ENCODE results near the gene ABCB6.

DNA sequence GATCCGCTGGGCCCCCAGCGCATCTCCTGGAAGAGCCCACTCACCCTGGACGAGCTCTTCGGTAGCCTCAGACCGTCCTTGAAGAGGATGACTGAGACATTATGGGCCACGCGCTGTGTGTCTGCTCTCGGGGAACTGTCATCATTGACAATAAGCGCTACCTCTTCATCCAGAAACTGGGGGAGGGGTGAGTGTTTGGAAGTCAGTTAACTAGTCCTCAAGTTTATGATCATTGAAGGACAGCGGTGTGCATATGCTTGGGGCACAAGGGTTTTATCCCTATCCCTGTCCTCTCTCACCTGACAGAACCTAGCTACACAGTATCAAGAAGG lies 27.1 kb upstream of the ABCB6 start:
- TF ChIP-seq EZH2 (IDR thresholded peaks at IDR 0.05; ENCODE audit: borderline replicate concordance, low read depth, low read length, severe bottlenecking) = no peak
- TF ChIP-seq, protein P1, sequence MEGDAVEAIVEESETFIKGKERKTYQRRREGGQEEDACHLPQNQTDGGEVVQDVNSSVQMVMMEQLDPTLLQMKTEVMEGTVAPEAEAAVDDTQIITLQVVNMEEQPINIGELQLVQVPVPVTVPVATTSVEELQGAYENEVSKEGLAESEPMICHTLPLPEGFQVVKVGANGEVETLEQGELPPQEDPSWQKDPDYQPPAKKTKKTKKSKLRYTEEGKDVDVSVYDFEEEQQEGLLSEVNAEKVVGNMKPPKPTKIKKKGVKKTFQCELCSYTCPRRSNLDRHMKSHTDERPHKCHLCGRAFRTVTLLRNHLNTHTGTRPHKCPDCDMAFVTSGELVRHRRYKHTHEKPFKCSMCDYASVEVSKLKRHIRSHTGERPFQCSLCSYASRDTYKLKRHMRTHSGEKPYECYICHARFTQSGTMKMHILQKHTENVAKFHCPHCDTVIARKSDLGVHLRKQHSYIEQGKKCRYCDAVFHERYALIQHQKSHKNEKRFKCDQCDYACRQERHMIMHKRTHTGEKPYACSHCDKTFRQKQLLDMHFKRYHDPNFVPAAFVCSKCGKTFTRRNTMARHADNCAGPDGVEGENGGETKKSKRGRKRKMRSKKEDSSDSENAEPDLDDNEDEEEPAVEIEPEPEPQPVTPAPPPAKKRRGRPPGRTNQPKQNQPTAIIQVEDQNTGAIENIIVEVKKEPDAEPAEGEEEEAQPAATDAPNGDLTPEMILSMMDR (IDR thresholded peaks at IDR 0.05; ENCODE audit: borderline replicate concordance, extremely low read depth, low read length, poor library complexity, severe bottlenecking) = no peak

Measured in DND-41 (cell line).